Nephron progenitor cell (in vitro differentiated cells): ENCODE data around the gene MRPL46.

Experiments
- DNase-seq: peaks from one replicate; pipeline ENCODE4 v3.0.0; 2021
- H3K27ac Mint-ChIP-seq: 2 replicates; pipeline ENCODE4 v1.8.0; 2021; ENCODE audit warnings: mild to moderate bottlenecking, moderate library complexity, mixed read lengths
- H3K27me3 Mint-ChIP-seq: 2 replicates; pipeline ENCODE4 v1.8.0; 2021; ENCODE audit warnings: mild to moderate bottlenecking, low read depth, mixed read lengths; ENCODE audit not compliant: poor library complexity
- H3K36me3 Mint-ChIP-seq: 2 replicates; pipeline ENCODE4 v1.8.0; 2021; ENCODE audit warnings: low read depth, mixed read lengths
- H3K4me1 Mint-ChIP-seq: 2 replicates; pipeline ENCODE4 v1.8.0; 2021; ENCODE audit warnings: mixed read lengths
- H3K4me3 Mint-ChIP-seq: 2 replicates; pipeline ENCODE4 v1.8.0; 2021; ENCODE audit warnings: mild to moderate bottlenecking, moderate library complexity, mixed read lengths
- H3K9me3 Mint-ChIP-seq: 2 replicates; pipeline ENCODE4 v1.8.0; 2021; ENCODE audit warnings: mild to moderate bottlenecking, moderate library complexity, mixed read lengths
- TF ChIP-seq, protein P1 (sequence below): fragments of 200-600 bp; sonication (generic); IDR thresholded peaks from 2 replicates; pipeline ENCODE4 v1.5.0; 2021; ENCODE audit warnings: antibody characterized with exemption

Gene MRPL46

GRCh38 chr15:88467073-88467934 lies at the start of gene MRPL46, which contains the start of gene MRPS11:
Gene MRPL46, minus strand, starts transcription at chr15:88467388. Its CDS starts 11 bp downstream, at chr15:88467377.
Gene MRPS11, plus strand, starts transcription at chr15:88467708. Its CDS starts 10 bp downstream, at chr15:88467718.
- Mint-ChIP-seq H3K36me3 (peaks cover 25% of the 10 kb centered on the region), H3K27me3 (no peaks in the 10 kb centered on the region), H3K4me1 (peaks cover 26% of the 10 kb centered on the region), H3K4me3 (peak within 1 kb of the TSS; percentile 95), H3K27ac (peak within 1 kb of the TSS; percentile 100), H3K9me3 (no peaks in the 10 kb centered on the region)
- TF ChIP-seq, protein P1, sequence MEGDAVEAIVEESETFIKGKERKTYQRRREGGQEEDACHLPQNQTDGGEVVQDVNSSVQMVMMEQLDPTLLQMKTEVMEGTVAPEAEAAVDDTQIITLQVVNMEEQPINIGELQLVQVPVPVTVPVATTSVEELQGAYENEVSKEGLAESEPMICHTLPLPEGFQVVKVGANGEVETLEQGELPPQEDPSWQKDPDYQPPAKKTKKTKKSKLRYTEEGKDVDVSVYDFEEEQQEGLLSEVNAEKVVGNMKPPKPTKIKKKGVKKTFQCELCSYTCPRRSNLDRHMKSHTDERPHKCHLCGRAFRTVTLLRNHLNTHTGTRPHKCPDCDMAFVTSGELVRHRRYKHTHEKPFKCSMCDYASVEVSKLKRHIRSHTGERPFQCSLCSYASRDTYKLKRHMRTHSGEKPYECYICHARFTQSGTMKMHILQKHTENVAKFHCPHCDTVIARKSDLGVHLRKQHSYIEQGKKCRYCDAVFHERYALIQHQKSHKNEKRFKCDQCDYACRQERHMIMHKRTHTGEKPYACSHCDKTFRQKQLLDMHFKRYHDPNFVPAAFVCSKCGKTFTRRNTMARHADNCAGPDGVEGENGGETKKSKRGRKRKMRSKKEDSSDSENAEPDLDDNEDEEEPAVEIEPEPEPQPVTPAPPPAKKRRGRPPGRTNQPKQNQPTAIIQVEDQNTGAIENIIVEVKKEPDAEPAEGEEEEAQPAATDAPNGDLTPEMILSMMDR = no peak
- peak; percentile 94 for DNase-seq

GRCh38 chr15:88513195-88513594 lies 46.0 kb upstream of the MRPL46 start:
- Mint-ChIP-seq H3K4me3 (no peak overlapping the region), H3K36me3 (peaks cover 69% of the 10 kb centered on the region), H3K27me3 (no peaks in the 10 kb centered on the region), H3K27ac (no peak overlapping the region), H3K4me1 (no peaks in the 10 kb centered on the region), H3K9me3 (no peaks in the 10 kb centered on the region)
- TF ChIP-seq, protein P1 = no peak
- DNase-seq = no peak

- H3K27ac Mint-ChIP-seq = no peak overlapping the region
- H3K9me3 Mint-ChIP-seq = no peaks in the 10 kb centered on the region
- H3K27me3 Mint-ChIP-seq = no peaks in the 10 kb centered on the region
- peaks cover 70% of the 10 kb centered on the region for H3K36me3 Mint-ChIP-seq
- no peak for DNase-seq
- no peaks in the 10 kb centered on the region for H3K4me1 Mint-ChIP-seq
- H3K4me3 Mint-ChIP-seq = no peak overlapping the region
- TF ChIP-seq, protein P1 = no peak
Measured at GRCh38 chr15:88512601-88513000, 45.4 kb upstream of the MRPL46 start.

GRCh38 chr15:88512078-88512477 lies 44.9 kb upstream of the MRPL46 start:
- H3K4me1 Mint-ChIP-seq = no peaks in the 10 kb centered on the region
- H3K27me3 Mint-ChIP-seq = no peaks in the 10 kb centered on the region
- DNase-seq = no peak
- peaks cover 75% of the 10 kb centered on the region for H3K36me3 Mint-ChIP-seq
- TF ChIP-seq, protein P1 = no peak
- no peak overlapping the region for H3K27ac Mint-ChIP-seq
- H3K9me3 Mint-ChIP-seq = no peaks in the 10 kb centered on the region
- no peak overlapping the region for H3K4me3 Mint-ChIP-seq

- TF ChIP-seq, protein P1 = no peak
- H3K4me3 Mint-ChIP-seq = no peak overlapping the region
- no peaks in the 10 kb centered on the region for H3K27me3 Mint-ChIP-seq
- no peak overlapping the region for H3K27ac Mint-ChIP-seq
- H3K4me1 Mint-ChIP-seq = no peaks in the 10 kb centered on the region
- no peak for DNase-seq
- peaks cover 69% of the 10 kb centered on the region for H3K36me3 Mint-ChIP-seq
- no peaks in the 10 kb centered on the region for H3K9me3 Mint-ChIP-seq
Measured at GRCh38 chr15:88511161-88511560, 44.0 kb upstream of the MRPL46 start.

DNA sequence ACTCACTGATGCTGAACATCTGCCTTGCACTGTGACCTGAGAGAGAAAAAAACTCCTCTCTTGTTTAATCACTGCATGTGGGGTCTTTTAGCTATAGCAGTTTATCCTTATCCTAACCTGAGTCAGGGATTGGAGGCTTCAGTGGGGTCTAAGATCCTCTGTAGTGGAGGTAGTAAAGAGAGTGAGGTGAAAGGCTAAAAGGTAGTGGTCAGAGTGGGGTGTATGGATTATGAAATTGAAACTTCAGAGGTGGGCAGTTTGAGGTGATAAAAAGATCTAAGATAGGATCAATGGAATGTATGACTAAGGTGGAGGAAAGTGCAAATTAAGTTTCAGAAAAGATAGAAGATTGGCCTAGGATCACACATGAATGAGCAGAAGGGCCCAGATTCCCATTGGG lies 42.8 kb upstream of the MRPL46 start:
- no peak overlapping the region for H3K27ac Mint-ChIP-seq
- H3K4me3 Mint-ChIP-seq = no peak overlapping the region
- no peaks in the 10 kb centered on the region for H3K4me1 Mint-ChIP-seq
- TF ChIP-seq, protein P1 = no peak
- H3K27me3 Mint-ChIP-seq = no peaks in the 10 kb centered on the region
- no peak for DNase-seq
- no peaks in the 10 kb centered on the region for H3K9me3 Mint-ChIP-seq
- H3K36me3 Mint-ChIP-seq = peaks cover 68% of the 10 kb centered on the region
